PC-9 (cell line): ENCODE data around the gene ACADVL. TPM values are rescaled to one million over a fixed set of nuclear protein-coding genes. Genes with fewer than 3 reads are reported as not detected.

ENCODE experiments used
- BruUV-seq: library from RNA; stranded (reverse); fragments of 400-500 nt; replicated peaks from 2 replicates; lab custom pipeline; 2021; lab: Mats Ljungman, UMichigan
- CTCF ChIA-PET: fragments of 300-600 bp; sonication (Branson Sonifier 250); formaldehyde crosslinking; loops from one replicate; lab custom pipeline; 2022; ENCODE audit warnings: antibody characterized with exemption; lab: Charles Lee
- POLR2A ChIA-PET: fragments of 300-600 bp; sonication (Branson Sonifier 250); formaldehyde crosslinking; loops from one replicate; lab custom pipeline; 2022; ENCODE audit warnings: antibody characterized with exemption; ENCODE audit not compliant: unreplicated experiment; lab: Charles Lee
- DNase-seq, 2 experiments: peaks; one replicate each; pipeline versions ENCODE4 v3.0.0 to v3.0.0-alpha.2; 2015 to 2022; ENCODE audit warnings: mixed read lengths in 1 of 2
- H2AFZ ChIP-seq: fragments of 200-600 bp; sonication (generic); 2 replicates; pipeline ENCODE4 v1.8.1; 2017; ENCODE audit warnings: antibody characterized with exemption
- H3F3A ChIP-seq: fragments of 200-600 bp; sonication (generic); 2 replicates; pipeline ENCODE4 v1.8.1; 2017; ENCODE audit warnings: antibody characterized with exemption, mild to moderate bottlenecking, low read depth; ENCODE audit not compliant: insufficient read depth
- H3K27ac ChIP-seq: fragments of 200-600 bp; sonication (generic); 2 replicates; pipeline ENCODE4 v1.6.1; 2016; ENCODE audit warnings: mixed run types
- H3K27me3 ChIP-seq: fragments of 200-600 bp; sonication (generic); 2 replicates; pipeline ENCODE4 v1.6.1; 2016; ENCODE audit warnings: low read depth, mixed run types; ENCODE audit not compliant: insufficient read depth
- H3K36me3 ChIP-seq: fragments of 200-600 bp; sonication (generic); 2 replicates; pipeline ENCODE4 v1.6.1; 2016; ENCODE audit warnings: low read depth, mixed run types
- H3K4me1 ChIP-seq: fragments of 200-600 bp; sonication (generic); replicated peaks from 2 replicates; pipeline ENCODE4 v1.6.1; 2016; ENCODE audit warnings: mixed run types; ENCODE audit not compliant: insufficient read depth
- H3K4me2 ChIP-seq: fragments of 200-600 bp; sonication (generic); 2 replicates; pipeline ENCODE4 v1.6.1; 2017; ENCODE audit warnings: mixed run types
- H3K4me3 ChIP-seq: fragments of 200-600 bp; sonication (generic); 2 replicates; pipeline ENCODE4 v1.6.1; 2016; ENCODE audit warnings: mixed run types
- H3K79me2 ChIP-seq: fragments of 200-600 bp; sonication (generic); 2 replicates; pipeline ENCODE4 v1.6.1; 2017; ENCODE audit warnings: low read depth, mixed run types
- H3K9me2 ChIP-seq: fragments of 200-600 bp; sonication (generic); 2 replicates; pipeline ENCODE4 v1.8.1; 2017; ENCODE audit warnings: mild to moderate bottlenecking; ENCODE audit not compliant: insufficient read depth
- H3K9me3 ChIP-seq: fragments of 200-600 bp; sonication (generic); 2 replicates; pipeline ENCODE4 v1.8.1; 2016; ENCODE audit warnings: low read depth; ENCODE audit not compliant: insufficient read depth
- H4K20me1 ChIP-seq: fragments of 200-600 bp; sonication (generic); 2 replicates; pipeline ENCODE4 v1.8.1; 2017; ENCODE audit not compliant: insufficient read depth
- EZH2 ChIP-seq: fragments of 200-600 bp; sonication (generic); IDR thresholded peaks from 2 replicates; pipeline ENCODE4 v1.8.0; 2017; ENCODE audit warnings: antibody characterized with exemption, low read depth
- intact Hi-C: fragments of 100-400 bp; cut with micrococcal nuclease; formaldehyde crosslinking; loops from one replicate; pipeline ENCODE4 v1.10.0; 2022; ENCODE audit not compliant: unreplicated experiment
- total RNA-seq: library from RNA; stranded (reverse); gene quantifications from 2 replicates; pipeline ENCODE4 v1.2.3, GENCODE V29; 2021
- TF ChIP-seq, protein P1 (sequence below): fragments of 200-600 bp; sonication (generic); conservative IDR thresholded peaks from 2 replicates; pipeline ENCODE4 v1.6.1; 2017; ENCODE audit warnings: mixed run types, antibody characterized with exemption, mild to moderate bottlenecking, moderate library complexity

ACADVL gene
- total RNA-seq, 1 experiment from 2014 or later = 604 TPM

DNA sequence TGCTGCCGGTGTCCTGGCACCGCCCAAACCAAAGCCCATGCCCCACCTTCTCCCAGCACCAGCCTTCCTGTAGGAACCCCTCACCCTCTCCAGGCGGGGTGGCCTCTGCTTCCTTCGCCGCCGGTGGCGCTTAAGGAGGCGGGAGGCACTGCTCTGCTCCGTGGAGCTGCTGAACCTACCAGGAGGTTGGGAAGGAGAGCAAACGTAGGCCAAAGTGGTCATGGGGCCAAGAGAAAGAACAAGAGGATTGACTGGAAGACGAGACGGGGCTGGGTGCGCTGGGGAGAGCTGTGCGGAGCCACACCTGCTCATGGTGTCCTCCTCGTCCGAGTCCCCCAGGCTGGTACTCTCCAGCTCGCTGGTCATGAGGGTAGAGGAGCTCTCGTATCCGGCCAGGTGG is 9.8 kb downstream of the ACADVL start:
- TF ChIP-seq EZH2 = no peak
- TF ChIP-seq, protein P1, sequence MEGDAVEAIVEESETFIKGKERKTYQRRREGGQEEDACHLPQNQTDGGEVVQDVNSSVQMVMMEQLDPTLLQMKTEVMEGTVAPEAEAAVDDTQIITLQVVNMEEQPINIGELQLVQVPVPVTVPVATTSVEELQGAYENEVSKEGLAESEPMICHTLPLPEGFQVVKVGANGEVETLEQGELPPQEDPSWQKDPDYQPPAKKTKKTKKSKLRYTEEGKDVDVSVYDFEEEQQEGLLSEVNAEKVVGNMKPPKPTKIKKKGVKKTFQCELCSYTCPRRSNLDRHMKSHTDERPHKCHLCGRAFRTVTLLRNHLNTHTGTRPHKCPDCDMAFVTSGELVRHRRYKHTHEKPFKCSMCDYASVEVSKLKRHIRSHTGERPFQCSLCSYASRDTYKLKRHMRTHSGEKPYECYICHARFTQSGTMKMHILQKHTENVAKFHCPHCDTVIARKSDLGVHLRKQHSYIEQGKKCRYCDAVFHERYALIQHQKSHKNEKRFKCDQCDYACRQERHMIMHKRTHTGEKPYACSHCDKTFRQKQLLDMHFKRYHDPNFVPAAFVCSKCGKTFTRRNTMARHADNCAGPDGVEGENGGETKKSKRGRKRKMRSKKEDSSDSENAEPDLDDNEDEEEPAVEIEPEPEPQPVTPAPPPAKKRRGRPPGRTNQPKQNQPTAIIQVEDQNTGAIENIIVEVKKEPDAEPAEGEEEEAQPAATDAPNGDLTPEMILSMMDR = no peak

DNA sequence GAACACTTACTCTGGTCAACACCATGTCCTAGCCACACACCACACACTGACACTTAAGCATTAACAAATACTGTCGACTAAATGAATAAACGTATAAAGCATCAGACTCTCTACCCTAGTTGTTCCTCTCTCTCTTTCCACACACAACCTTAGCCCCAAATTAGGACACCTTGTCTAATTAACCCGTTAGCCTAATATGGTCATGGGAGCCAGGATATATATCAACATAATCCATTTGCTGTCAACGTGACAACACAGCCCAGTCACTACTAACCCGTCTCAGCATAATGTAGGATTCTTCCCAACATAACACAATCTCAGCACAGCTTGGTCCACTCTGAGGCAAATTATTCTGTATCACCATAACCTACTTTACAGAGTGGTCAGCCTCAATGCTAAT is 12.4 kb downstream of the ACADVL start:
- ChIA-PET CTCF (no interaction called here), POLR2A (no interaction called here)
- Histone ChIP-seq H3K27ac (no peak overlapping the region), H3K4me1 (peaks cover 34% of the 10 kb centered on the region), H3K79me2 (peaks cover 69% of the 10 kb centered on the region), H4K20me1 (peaks cover 28% of the 10 kb centered on the region), H3K36me3 (peaks cover 36% of the 10 kb centered on the region), H3K9me3 (no peaks in the 10 kb centered on the region), H3K4me2 (peak overlapping the region; percentile 97), H3K27me3 (no peaks in the 10 kb centered on the region), H3K9me2 (no peaks in the 10 kb centered on the region), H2AFZ (no peak overlapping the region), H3K4me3 (peak overlapping the region; percentile 82; the same call in 1 of the 2 replicates), H3F3A (peaks cover 43% of the 10 kb centered on the region)
- TF ChIP-seq, protein P1 = no peak
- TF ChIP-seq EZH2 = no peak
- no TSS peak for BruUV-seq
- intact Hi-C loops = no loop called here
- no peak for DNase-seq

More for the DNA sequence above, 9.8 kb downstream of the ACADVL start:
- POLR2A ChIA-PET = interaction anchor here (0.8 kb wide), 1 partner anchor 9 kb away, joined by 3 read pairs; no protein-coding TSS in a partner anchor
- Histone ChIP-seq H3K79me2 (peaks cover 44% of the 10 kb centered on the region), H3K36me3 (peaks cover 16% of the 10 kb centered on the region; the same call in 1 of the 2 replicates), H3K27me3 (no peaks in the 10 kb centered on the region), H4K20me1 (peaks cover 20% of the 10 kb centered on the region), H3F3A (peaks cover 39% of the 10 kb centered on the region), H3K4me2 (no peak overlapping the region), H3K4me1 (peaks cover 22% of the 10 kb centered on the region), H3K27ac (no peak overlapping the region), H2AFZ (no peak overlapping the region), H3K4me3 (no peak overlapping the region), H3K9me3 (no peaks in the 10 kb centered on the region), H3K9me2 (no peaks in the 10 kb centered on the region)
- CTCF ChIA-PET = no interaction called here
- intact Hi-C loops = no loop called here
- BruUV-seq = no TSS peak
- DNase-seq = no peak

DNA sequence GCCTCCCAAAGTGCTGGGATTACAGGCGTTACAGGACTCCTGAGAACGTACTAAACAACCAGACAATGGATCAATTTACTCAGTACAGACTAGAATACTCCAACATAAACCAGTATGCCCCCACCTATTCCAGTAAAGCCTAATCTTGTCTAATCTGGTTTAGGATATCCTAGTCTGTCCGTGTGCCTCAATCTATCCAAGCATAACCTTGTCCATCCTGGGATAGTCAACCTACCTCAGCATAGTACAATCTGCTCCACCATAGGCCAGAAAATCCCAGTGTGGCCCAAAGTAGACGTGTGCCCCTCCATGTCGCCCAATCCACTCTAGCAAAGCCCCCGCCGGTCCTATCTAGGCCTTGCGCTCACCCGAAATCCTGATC is 14.0 kb downstream of the ACADVL start:
- Histone ChIP-seq H3K9me2 (no peaks in the 10 kb centered on the region), H3K4me3 (peak overlapping the region; percentile 82), H2AFZ (peak overlapping the region; percentile 91), H3K36me3 (peaks cover 38% of the 10 kb centered on the region), H3K27me3 (no peaks in the 10 kb centered on the region), H3K9me3 (no peaks in the 10 kb centered on the region), H4K20me1 (peaks cover 32% of the 10 kb centered on the region), H3K4me1 (peaks cover 38% of the 10 kb centered on the region), H3K4me2 (peak overlapping the region; percentile 97), H3F3A (peaks cover 40% of the 10 kb centered on the region), H3K27ac (peak overlapping the region; percentile 57), H3K79me2 (peaks cover 80% of the 10 kb centered on the region)
- DNase-seq = no peak
- TF ChIP-seq, protein P1 = no peak
- TF ChIP-seq EZH2 = no peak
- BruUV-seq = TSS peak; percentile 24
- ChIA-PET POLR2A (interaction anchor here (0.6 to 1.5 kb wide), 3 partner anchors 13 to 394 kb away, joined by 4 to 10 read pairs (median 5); partner anchors contain the start of genes ACADVL, DLG4 and SAT2), CTCF (no interaction called here)
- intact Hi-C loops = no loop called here
